ENCODE results near the gene TRPM4. TPM values are rescaled to one million over a fixed set of nuclear protein-coding genes. Genes with fewer than 3 reads are reported as not detected.

Gene TRPM4
- total and polyA plus RNA-seq, 10 of the 15 experiments (the other 5 are each of a cell fraction or from before 2014, with no cell fraction given): 0.10 to 0.64 (median 0.15) TPM; not detected in 7

DNA sequence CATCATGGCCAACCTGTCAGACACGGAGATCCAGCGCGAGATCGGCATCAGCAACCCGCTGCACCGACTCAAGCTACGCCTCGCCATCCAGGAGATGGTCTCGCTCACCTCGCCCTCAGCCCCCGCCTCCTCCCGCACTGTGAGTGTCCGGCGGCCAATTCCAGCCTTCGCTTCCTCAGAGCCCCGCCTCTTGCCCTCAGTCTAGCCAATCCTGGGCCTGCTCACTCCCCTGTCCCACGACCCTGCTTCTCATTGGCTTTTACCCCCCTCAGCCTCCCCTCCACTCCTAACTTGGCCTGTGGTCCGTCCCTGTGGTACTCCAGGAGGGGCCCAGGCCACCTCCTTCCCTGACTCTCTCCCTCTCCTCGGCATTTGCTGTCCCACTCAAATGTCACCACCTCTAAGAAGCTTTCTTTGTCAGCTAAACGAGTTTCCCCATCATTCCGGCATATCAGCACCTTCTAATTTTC is 14.7 kb upstream of the TRPM4 start:
- in situ Hi-C loops (cut with MboI): no loop called here
- H2AFZ ChIP-seq (ENCODE audit: control insufficient read depth, low read depth, low read length): peak overlapping the region; percentile 51
- TF ChIP-seq ZNF217 (IDR thresholded peaks at IDR 0.05) (no peak), MYC (IDR thresholded peaks at IDR 0.05; ENCODE audit: insufficient read depth, insufficient read length, insufficient replicate concordance, low read length, severe bottlenecking) (no peak), POLR2AphosphoS2 (IDR thresholded peaks at IDR 0.05; ENCODE audit: low read depth, low read length) (no peak), CBFB (IDR thresholded peaks at IDR 0.05; ENCODE audit: low read depth) (no peak), SP1 (IDR thresholded peaks at IDR 0.05; ENCODE audit: low read depth, low read length) (peak; percentile 84), RELA (IDR thresholded peaks at IDR 0.05; ENCODE audit: borderline replicate concordance, partially characterized antibody) (no peak), GATAD2B (conservative IDR thresholded peaks at IDR 0.05; ENCODE audit: low read depth) (no peak), FOXK2 (IDR thresholded peaks at IDR 0.05) (no peak), SRF (IDR thresholded peaks at IDR 0.05; ENCODE audit: low read depth in 2 of 2, low read length in 2 of 2) (no peak), NFXL1 (IDR thresholded peaks at IDR 0.05; ENCODE audit: borderline replicate concordance) (no peak), HCFC1 (IDR thresholded peaks at IDR 0.05; ENCODE audit: low read length) (no peak), NFYB (IDR thresholded peaks at IDR 0.05; ENCODE audit: insufficient read depth, low read depth, low read length) (0 out of 2 replicates have a peak, but pooled peaks have one; percentile 31), ZBTB4 (CRISPR knock-in tag; IDR thresholded peaks at IDR 0.05) (no peak), ESRRA (IDR thresholded peaks at IDR 0.05; ENCODE audit: low read length) (no peak), WRNIP1 (IDR thresholded peaks at IDR 0.05; ENCODE audit: borderline replicate concordance, low read depth, low read length) (no peak), CBX5 (IDR thresholded peaks at IDR 0.05; ENCODE audit: low read depth) (no peak), FOS (IDR thresholded peaks at IDR 0.05; ENCODE audit: borderline replicate concordance, extremely low read depth, insufficient read length) (peak; percentile 14)
- TF ChIP-seq, protein P1, sequence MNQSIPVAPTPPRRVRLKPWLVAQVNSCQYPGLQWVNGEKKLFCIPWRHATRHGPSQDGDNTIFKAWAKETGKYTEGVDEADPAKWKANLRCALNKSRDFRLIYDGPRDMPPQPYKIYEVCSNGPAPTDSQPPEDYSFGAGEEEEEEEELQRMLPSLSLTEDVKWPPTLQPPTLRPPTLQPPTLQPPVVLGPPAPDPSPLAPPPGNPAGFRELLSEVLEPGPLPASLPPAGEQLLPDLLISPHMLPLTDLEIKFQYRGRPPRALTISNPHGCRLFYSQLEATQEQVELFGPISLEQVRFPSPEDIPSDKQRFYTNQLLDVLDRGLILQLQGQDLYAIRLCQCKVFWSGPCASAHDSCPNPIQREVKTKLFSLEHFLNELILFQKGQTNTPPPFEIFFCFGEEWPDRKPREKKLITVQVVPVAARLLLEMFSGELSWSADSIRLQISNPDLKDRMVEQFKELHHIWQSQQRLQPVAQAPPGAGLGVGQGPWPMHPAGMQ (IDR thresholded peaks at IDR 0.05; ENCODE audit: borderline replicate concordance): no peak
- TF ChIP-seq, protein P2, sequence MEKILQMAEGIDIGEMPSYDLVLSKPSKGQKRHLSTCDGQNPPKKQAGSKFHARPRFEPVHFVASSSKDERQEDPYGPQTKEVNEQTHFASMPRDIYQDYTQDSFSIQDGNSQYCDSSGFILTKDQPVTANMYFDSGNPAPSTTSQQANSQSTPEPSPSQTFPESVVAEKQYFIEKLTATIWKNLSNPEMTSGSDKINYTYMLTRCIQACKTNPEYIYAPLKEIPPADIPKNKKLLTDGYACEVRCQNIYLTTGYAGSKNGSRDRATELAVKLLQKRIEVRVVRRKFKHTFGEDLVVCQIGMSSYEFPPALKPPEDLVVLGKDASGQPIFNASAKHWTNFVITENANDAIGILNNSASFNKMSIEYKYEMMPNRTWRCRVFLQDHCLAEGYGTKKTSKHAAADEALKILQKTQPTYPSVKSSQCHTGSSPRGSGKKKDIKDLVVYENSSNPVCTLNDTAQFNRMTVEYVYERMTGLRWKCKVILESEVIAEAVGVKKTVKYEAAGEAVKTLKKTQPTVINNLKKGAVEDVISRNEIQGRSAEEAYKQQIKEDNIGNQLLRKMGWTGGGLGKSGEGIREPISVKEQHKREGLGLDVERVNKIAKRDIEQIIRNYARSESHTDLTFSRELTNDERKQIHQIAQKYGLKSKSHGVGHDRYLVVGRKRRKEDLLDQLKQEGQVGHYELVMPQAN (conservative IDR thresholded peaks at IDR 0.05): no peak

More for the DNA sequence above, 14.7 kb upstream of the TRPM4 start:
- Histone ChIP-seq H3K27ac (ENCODE audit: control insufficient read depth, insufficient read depth) (no peak overlapping the region), H3K4me1 (ENCODE audit: control insufficient read depth, insufficient read depth, low read length) (no peaks in the 10 kb centered on the region; the same call in 1 of the 2 replicates), H3K9ac (ENCODE audit: control insufficient read depth, insufficient read depth, low read length) (no peak overlapping the region), H3K4me2 (ENCODE audit: control insufficient read depth, insufficient read depth) (peak overlapping the region; percentile 77), H3K9me3 (replicated peaks; ENCODE audit: control insufficient read depth, insufficient read depth, low read length) (no peaks in the 10 kb centered on the region; the same call in 2 of the 3 replicates), H4K20me1 (ENCODE audit: control insufficient read depth, insufficient read depth) (no peaks in the 10 kb centered on the region), H3K36me3 (ENCODE audit: control insufficient read depth in 2 of 2, insufficient read depth in 2 of 2, low read length in 1 of 2) (no peaks in the 10 kb centered on the region), H3K4me3 (no peak overlapping the region; the same call in 1 of the 2 replicates), H3K27me3 (replicated peaks in 1 of 2; ENCODE audit: control insufficient read depth in 2 of 2, insufficient read depth in 2 of 2, low read length in 1 of 2) (no peaks in the 10 kb centered on the region; a peak in 1 of 4 replicates), H3K79me2 (ENCODE audit: control insufficient read depth, insufficient read depth, low read length) (no peaks in the 10 kb centered on the region)
- WGBS (ENCODE audit: insufficient coverage, insufficient replicate concordance, low lambda C conversion rate, missing lambda C conversion rate): 11% methylated on average over 21 of the region's 21 CpGs
- peak; percentile 92 for ATAC-seq
- ChIA-PET SMC1A (ENCODE audit: uncharacterized antibody, unreplicated experiment) (no interaction called here), CTCF (interaction anchor here (0.7 to 3.6 kb wide), 4 partner anchors 29 to 56 kb away, joined by 3 to 14 read pairs (median 4); partner anchors contain the start of gene LIN7B), POLR2A (no interaction called here), RAD21 (ENCODE audit: unreplicated experiment) (no interaction called here)
- DNase-seq (ENCODE audit: low read depth, low spot score): no peak
- no TSS peak for BruUV-seq (replicated peaks)
- FAIRE-seq: peak; percentile 75
- intact Hi-C loops (cut with micrococcal nuclease; ENCODE audit: unreplicated experiment): no loop called here
